ENCODE measurements around the gene RTN4IP1. TPM values are rescaled to one million over a fixed set of nuclear protein-coding genes. Genes with fewer than 3 reads are reported as not detected.
"Not testable (repeated sequence)": the region's sequence is repeated elsewhere in the genome, so short reads cannot be mapped to it uniquely, and the experiment has no call there.

Gene RTN4IP1
- polyA plus RNA-seq, 1 experiment, result 3.1 TPM

- POLR2A ChIA-PET, result no interaction called here
- Histone ChIP-seq H3K27me3 (ENCODE audit: control insufficient read depth, insufficient read depth, low read length) (no peaks in the 10 kb centered on the region), H3K36me3 (ENCODE audit: control insufficient read depth, insufficient read depth, low read length) (no peaks in the 10 kb centered on the region), H3K4me3 (ENCODE audit: low read depth, low read length) (no peak overlapping the region)
- no peak for DNase-seq (ENCODE audit: low read depth)
- TF ChIP-seq CTCF (IDR thresholded peaks at IDR 0.05; ENCODE audit: insufficient read depth, low read depth, low read length), result no peak
- CTCF ChIA-PET, result interaction anchor here (0.7 to 15.8 kb wide), 4 partner anchors 50 to 434 kb away, joined by 3 to 308 read pairs (median 4); no protein-coding TSS in a partner anchor
These were observed 65.7 kb downstream of the RTN4IP1 start for GRCh38 chr6:106563614-106564013.

- Histone ChIP-seq H3K27me3 (ENCODE audit: control insufficient read depth, insufficient read depth, low read length) (no peaks in the 10 kb centered on the region), H3K36me3 (ENCODE audit: control insufficient read depth, insufficient read depth, low read length) (no peaks in the 10 kb centered on the region), H3K4me3 (ENCODE audit: low read depth, low read length) (no peak overlapping the region)
- no peak for DNase-seq (ENCODE audit: low read depth)
- no peak for TF ChIP-seq CTCF (IDR thresholded peaks at IDR 0.05; ENCODE audit: insufficient read depth, low read depth, low read length)
- POLR2A ChIA-PET, result interaction anchor here (0.6 kb wide), 1 partner anchor 112 kb away, joined by 3 read pairs; no protein-coding TSS in a partner anchor
- CTCF ChIA-PET, result interaction anchor here (0.7 to 15.8 kb wide), 9 partner anchors 9 to 418 kb away, joined by 3 to 308 read pairs (median 3); no protein-coding TSS in a partner anchor
These were observed 67.5 kb downstream of the RTN4IP1 start for GRCh38 chr6:106561686-106562405.

DNA sequence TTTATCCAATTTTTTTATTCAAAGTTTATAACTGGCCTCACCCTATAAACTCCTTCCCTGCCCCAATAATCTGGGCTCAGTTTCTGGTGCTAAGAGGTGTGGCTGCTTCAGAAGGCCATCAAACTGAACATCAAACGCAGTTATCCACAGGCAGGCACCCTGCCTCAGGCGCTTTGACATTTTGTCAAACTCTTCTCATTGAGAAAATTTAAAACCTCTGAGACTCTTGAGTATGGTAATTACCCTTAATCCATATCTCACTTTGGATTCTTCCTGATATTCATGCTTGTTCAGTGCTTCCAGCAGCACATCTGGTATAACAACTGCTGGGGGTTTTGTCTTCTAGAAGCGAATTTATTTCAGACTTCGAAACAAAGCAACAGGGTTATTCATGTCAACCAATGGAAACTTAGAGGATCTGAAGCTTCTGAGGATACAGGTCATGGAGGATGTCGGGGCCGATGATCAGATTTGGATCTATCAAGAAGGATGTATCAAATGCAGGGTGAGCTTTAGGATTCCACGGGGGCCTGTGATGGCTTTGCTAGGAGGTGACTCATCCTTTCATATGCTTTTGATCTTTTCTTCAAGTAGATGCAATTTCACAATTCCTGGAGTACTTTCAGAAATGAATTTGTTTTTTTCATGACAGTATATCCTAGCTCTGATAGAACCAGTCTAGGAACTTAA, 68.2 kb downstream of the RTN4IP1 start:
- DNase-seq (ENCODE audit: low read depth), result no peak
- no peaks in the 10 kb centered on the region for H3K27me3 ChIP-seq (ENCODE audit: control insufficient read depth, insufficient read depth, low read length)
- ChIA-PET POLR2A (no interaction called here), CTCF (interaction anchor here (0.8 to 15.8 kb wide), 7 partner anchors 13 to 418 kb away, joined by 3 to 308 read pairs (median 4); no protein-coding TSS in a partner anchor)
- no peak for TF ChIP-seq CTCF (IDR thresholded peaks at IDR 0.05; ENCODE audit: insufficient read depth, low read depth, low read length)
- H3K4me3 ChIP-seq (ENCODE audit: low read depth, low read length), result no peak overlapping the region
- no peaks in the 10 kb centered on the region for H3K36me3 ChIP-seq (ENCODE audit: control insufficient read depth, insufficient read depth, low read length)

DNA sequence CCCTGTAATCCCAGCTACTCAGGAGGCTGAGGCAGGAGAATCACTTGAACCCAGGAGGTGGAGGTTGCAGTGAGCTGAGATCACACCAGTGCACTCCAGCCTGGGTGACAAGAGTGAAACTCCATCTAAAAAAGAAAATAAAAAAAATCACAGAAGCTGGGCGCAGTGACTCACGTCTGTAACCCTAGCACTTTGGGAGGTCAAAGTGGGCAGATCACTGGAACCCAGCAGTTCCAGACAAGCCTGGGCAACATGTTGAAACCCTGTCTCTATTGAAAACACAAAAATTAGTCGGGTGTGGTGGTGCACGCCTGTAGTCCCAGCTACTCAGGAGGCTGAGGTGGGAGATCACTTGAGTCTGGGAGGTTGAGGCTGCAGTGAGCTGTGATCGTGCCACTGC, 69.6 kb downstream of the RTN4IP1 start:
- POLR2A ChIA-PET; H3K4me3 ChIP-seq (ENCODE audit: low read depth, low read length); DNase-seq (ENCODE audit: low read depth); H3K27me3 ChIP-seq (ENCODE audit: control insufficient read depth, insufficient read depth, low read length); H3K36me3 ChIP-seq (ENCODE audit: control insufficient read depth, insufficient read depth, low read length): not testable (repeated sequence)
- CTCF ChIA-PET, result interaction anchor here (0.9 to 15.8 kb wide), 2 partner anchors 86 to 115 kb away, joined by 3 to 308 read pairs; no protein-coding TSS in a partner anchor

- H3K4me3 ChIP-seq (ENCODE audit: low read depth, low read length), result no peak overlapping the region
- ChIA-PET CTCF (no interaction called here), POLR2A (no interaction called here)
- no peak for DNase-seq (ENCODE audit: low read depth)
- no peaks in the 10 kb centered on the region for H3K36me3 ChIP-seq (ENCODE audit: control insufficient read depth, insufficient read depth, low read length)
- H3K27me3 ChIP-seq (ENCODE audit: control insufficient read depth, insufficient read depth, low read length), result no peaks in the 10 kb centered on the region
- no peak for TF ChIP-seq CTCF (IDR thresholded peaks at IDR 0.05; ENCODE audit: insufficient read depth, low read depth, low read length)
These were observed 70.9 kb downstream of the RTN4IP1 start for GRCh38 chr6:106558364-106558763.

All from BJ (cell line).